Peyer's patch (tissue), 4 donors: ENCODE data around the gene PSMD13.
"Not testable (repeated sequence)": the region's sequence is repeated elsewhere in the genome, so short reads cannot be mapped to it uniquely, and the experiment has no call there.

Source experiments
- POLR2A ChIP-seq, 2 donors: fragments of 450-650 bp; IDR thresholded peaks; one replicate each; pipeline ENCODE4 v1.5.1; 2017; ENCODE audit warnings: antibody characterized with exemption in 2 of 2, mild to moderate bottlenecking in 2 of 2, moderate library complexity in 2 of 2
- TF ChIP-seq, protein P1 (sequence below), 6 experiments: fragments of 450-650 bp in 4 of 6; fragments of 200-600 bp in 2 of 6; sonication (generic) in 1 of 6; IDR thresholded peaks; one replicate each; pipeline ENCODE4 v1.5.1; 2017 to 2019; ENCODE audit warnings: antibody characterized with exemption in 6 of 6, mild to moderate bottlenecking in 3 of 6, moderate library complexity in 1 of 6

DNA sequence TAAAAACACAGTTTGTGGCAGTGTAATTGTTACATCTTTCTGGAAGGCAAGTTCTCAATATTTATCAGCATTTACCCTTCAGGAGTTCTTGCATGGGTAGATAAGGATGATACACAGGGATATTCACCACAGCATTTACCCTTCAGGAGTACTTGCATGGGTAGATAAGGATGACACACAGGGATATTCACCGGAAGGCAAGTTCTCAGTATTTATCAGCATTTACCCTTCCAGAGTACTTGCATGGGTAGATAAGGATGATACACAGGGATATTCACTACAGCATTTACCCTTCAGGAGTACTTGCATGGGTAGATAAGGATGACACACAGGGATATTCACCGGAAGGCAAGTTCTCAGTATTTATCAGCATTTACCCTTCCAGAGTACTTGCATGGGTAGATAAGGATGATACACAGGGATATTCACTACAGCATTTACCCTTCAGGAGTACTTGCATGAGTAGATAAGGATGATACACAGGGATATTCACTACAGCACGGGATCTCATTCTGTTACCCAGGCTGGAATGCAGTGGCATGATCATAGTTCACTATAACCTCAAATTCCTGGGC lies 16.0 kb upstream of the PSMD13 start:
- TF ChIP-seq, protein P1, sequence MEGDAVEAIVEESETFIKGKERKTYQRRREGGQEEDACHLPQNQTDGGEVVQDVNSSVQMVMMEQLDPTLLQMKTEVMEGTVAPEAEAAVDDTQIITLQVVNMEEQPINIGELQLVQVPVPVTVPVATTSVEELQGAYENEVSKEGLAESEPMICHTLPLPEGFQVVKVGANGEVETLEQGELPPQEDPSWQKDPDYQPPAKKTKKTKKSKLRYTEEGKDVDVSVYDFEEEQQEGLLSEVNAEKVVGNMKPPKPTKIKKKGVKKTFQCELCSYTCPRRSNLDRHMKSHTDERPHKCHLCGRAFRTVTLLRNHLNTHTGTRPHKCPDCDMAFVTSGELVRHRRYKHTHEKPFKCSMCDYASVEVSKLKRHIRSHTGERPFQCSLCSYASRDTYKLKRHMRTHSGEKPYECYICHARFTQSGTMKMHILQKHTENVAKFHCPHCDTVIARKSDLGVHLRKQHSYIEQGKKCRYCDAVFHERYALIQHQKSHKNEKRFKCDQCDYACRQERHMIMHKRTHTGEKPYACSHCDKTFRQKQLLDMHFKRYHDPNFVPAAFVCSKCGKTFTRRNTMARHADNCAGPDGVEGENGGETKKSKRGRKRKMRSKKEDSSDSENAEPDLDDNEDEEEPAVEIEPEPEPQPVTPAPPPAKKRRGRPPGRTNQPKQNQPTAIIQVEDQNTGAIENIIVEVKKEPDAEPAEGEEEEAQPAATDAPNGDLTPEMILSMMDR (IDR thresholded peaks at IDR 0.05), result not testable (repeated sequence)
- TF ChIP-seq POLR2A (IDR thresholded peaks at IDR 0.05), result not testable (repeated sequence)
